ENCODE results near the gene BDH1.

DNA sequence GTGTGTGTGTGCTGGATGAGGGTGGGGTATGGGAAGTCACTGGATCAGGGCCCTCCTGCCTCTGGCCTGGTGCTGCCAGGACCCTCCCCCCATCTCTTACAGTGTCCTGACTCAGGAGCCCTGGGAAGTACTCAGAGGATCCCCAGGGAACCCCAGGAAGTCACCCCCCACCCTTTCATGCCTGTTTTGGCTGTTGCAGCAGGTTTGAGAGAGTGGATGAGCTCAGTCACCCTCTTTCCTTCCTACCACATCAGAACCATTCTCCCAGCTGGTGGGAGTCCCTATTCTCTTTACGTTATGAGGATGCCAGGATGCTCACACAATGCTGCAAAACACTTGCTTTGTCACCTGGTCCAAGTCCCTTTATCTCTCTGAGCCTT, 59.0 kb downstream of the BDH1 start:
- TF ChIP-seq, protein P1, sequence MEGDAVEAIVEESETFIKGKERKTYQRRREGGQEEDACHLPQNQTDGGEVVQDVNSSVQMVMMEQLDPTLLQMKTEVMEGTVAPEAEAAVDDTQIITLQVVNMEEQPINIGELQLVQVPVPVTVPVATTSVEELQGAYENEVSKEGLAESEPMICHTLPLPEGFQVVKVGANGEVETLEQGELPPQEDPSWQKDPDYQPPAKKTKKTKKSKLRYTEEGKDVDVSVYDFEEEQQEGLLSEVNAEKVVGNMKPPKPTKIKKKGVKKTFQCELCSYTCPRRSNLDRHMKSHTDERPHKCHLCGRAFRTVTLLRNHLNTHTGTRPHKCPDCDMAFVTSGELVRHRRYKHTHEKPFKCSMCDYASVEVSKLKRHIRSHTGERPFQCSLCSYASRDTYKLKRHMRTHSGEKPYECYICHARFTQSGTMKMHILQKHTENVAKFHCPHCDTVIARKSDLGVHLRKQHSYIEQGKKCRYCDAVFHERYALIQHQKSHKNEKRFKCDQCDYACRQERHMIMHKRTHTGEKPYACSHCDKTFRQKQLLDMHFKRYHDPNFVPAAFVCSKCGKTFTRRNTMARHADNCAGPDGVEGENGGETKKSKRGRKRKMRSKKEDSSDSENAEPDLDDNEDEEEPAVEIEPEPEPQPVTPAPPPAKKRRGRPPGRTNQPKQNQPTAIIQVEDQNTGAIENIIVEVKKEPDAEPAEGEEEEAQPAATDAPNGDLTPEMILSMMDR (IDR thresholded peaks at IDR 0.05), result no peak
- TF ChIP-seq POLR2A (IDR thresholded peaks at IDR 0.05), result no peak

Data from testis (tissue), 2 donors.